Bronchial epithelial cell (primary cell): Measurements from ENCODE around the gene IL17RD. TPM values are rescaled to one million over a fixed set of nuclear protein-coding genes. Genes with fewer than 3 reads are reported as not detected.

Source experiments
- DNase-seq: peaks from one replicate; pipeline ENCODE4 v3.0.0-alpha.2; 2010; ENCODE audit warnings: low read depth
- FAIRE-seq: peaks from 2 replicates; lab custom pipeline; 2011; peaks lifted over from hg19 to GRCh38; lab: Jason Lieb, UNC
- H3K27me3 ChIP-seq: 2 replicates; pipeline ENCODE4 v1.5.1; 2011; ENCODE audit warnings: low read length; ENCODE audit not compliant: control insufficient read depth, insufficient read depth
- H3K36me3 ChIP-seq: 2 replicates; pipeline ENCODE4 v1.5.1; 2011; ENCODE audit warnings: low read length; ENCODE audit not compliant: control insufficient read depth, insufficient read depth
- H3K4me3 ChIP-seq: 2 replicates; pipeline ENCODE4 v1.5.1; 2011; ENCODE audit warnings: mild to moderate bottlenecking, low read depth, low read length, control low read depth
- total RNA-seq: library from RNA; depleted of rRNA; stranded (reverse); fragments of >200 nt; gene quantifications from 2 replicates; pipeline ENCODE4 v1.2.1, GENCODE V29; 2014
- TF ChIP-seq, protein P1 (sequence below): IDR thresholded peaks from 2 replicates; pipeline ENCODE4 v1.5.1; 2011; ENCODE audit warnings: mild to moderate bottlenecking, moderate library complexity, low read length, control low read depth, inconsistent platforms; ENCODE audit not compliant: insufficient read depth, severe bottlenecking

Gene IL17RD
- total RNA-seq, 1 donor from 2014 or later: 1.1 TPM

DNA sequence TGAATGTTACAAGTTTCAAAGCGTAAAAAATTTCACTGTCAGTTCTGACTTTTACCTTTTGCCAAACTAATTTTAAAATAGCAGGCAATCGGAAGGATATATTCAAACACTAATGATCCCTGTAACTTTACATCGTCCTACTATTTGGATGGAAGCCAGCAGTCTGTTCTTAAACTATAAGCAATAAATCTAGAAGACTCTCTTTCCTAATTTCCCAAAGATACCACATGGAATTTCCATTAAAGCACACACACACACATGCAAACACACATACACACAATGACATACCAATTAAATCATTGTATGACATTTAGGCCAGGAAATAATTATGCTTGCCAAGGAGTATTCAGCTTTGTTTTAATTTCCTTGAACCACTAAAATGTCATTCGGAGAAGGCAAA is 32.0 kb downstream of the IL17RD start:
- TF ChIP-seq, protein P1, sequence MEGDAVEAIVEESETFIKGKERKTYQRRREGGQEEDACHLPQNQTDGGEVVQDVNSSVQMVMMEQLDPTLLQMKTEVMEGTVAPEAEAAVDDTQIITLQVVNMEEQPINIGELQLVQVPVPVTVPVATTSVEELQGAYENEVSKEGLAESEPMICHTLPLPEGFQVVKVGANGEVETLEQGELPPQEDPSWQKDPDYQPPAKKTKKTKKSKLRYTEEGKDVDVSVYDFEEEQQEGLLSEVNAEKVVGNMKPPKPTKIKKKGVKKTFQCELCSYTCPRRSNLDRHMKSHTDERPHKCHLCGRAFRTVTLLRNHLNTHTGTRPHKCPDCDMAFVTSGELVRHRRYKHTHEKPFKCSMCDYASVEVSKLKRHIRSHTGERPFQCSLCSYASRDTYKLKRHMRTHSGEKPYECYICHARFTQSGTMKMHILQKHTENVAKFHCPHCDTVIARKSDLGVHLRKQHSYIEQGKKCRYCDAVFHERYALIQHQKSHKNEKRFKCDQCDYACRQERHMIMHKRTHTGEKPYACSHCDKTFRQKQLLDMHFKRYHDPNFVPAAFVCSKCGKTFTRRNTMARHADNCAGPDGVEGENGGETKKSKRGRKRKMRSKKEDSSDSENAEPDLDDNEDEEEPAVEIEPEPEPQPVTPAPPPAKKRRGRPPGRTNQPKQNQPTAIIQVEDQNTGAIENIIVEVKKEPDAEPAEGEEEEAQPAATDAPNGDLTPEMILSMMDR: no peak
- FAIRE-seq (no peak), DNase-seq (no peak)
- Histone ChIP-seq H3K36me3 (no peaks in the 10 kb centered on the region), H3K27me3 (no peaks in the 10 kb centered on the region), H3K4me3 (no peak overlapping the region)

DNA sequence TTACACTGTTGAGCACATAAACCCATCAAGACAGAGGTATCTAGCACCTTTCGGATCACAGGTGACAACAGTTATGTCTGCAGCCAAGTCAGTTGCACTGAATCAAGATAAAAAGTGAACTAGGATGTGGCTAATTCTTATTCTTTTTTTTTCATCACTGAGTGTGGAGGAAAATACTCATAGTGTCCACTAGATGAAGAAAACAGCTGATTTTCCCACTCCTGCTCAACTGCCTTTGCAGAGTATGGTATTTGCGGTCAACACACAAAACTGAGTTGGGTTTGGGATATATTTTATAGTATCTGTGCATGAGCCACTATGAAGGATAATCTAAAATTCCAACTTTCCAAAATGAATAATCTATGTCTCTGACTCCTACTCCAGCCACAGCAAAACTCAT is 32.5 kb downstream of the IL17RD start:
- no peaks in the 10 kb centered on the region for H3K36me3 ChIP-seq
- FAIRE-seq (no peak), DNase-seq (no peak)
- TF ChIP-seq, protein P1: no peak
- H3K27me3 ChIP-seq: no peaks in the 10 kb centered on the region
- H3K4me3 ChIP-seq: no peak overlapping the region

DNA sequence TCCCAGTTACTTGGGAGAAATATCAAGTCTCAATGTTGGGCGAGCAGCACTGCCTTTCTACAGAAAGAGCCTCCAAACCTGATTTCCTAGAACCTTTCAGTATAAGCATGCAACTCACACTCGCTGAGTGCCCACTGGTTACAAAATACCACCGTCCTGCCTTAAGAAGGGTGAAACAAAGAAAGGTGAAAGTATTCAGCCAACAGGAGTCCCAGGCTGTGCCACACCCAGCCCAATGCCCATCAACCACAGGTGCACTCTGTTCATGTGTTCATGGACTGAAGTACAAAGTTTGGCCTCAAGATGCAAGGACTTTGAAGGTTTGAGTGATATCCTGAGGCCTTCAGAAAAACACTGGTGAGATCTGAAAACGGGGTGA is 34.0 kb downstream of the IL17RD start:
- TF ChIP-seq, protein P1: no peak
- FAIRE-seq (peak; percentile 62), DNase-seq (no peak)

DNA sequence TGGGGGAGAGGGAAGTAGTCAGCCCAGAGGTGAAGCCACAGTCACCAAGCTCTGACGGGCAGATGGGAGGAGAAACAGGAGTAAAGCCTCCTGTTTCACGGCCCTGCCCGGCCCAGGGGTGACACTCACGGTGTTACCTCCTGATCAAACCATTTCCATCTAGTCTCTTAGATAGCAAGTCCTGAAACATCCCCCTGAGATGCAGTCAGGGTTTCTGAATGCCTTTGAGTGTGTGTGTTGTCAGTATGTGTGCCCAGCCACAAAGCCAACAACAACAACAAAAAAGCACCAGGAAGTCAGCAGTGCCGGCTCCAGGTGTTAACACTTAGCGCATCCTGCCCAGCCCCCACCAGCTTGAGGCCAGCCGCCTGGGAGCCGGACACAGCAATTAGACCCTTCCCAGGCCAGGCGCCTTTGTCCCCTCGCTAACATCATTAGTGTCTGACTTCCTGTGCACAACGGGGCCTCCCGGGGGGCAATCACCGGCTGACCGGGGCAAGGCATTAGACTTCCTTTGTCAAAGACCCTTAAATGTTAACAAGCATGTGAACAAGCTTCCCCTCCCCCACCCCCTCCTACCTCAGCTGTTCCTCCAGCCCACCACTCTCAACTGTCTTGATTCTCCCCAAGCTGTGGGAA is 34.5 kb downstream of the IL17RD start:
- TF ChIP-seq, protein P1: no peak
- DNase-seq (no peak), FAIRE-seq (peak; percentile 70)
- Histone ChIP-seq H3K36me3 (no peaks in the 10 kb centered on the region), H3K27me3 (no peaks in the 10 kb centered on the region), H3K4me3 (no peak overlapping the region)

More for the DNA sequence above, 34.0 kb downstream of the IL17RD start:
- H3K36me3 ChIP-seq: no peaks in the 10 kb centered on the region
- no peak overlapping the region for H3K4me3 ChIP-seq
- no peaks in the 10 kb centered on the region for H3K27me3 ChIP-seq

DNA sequence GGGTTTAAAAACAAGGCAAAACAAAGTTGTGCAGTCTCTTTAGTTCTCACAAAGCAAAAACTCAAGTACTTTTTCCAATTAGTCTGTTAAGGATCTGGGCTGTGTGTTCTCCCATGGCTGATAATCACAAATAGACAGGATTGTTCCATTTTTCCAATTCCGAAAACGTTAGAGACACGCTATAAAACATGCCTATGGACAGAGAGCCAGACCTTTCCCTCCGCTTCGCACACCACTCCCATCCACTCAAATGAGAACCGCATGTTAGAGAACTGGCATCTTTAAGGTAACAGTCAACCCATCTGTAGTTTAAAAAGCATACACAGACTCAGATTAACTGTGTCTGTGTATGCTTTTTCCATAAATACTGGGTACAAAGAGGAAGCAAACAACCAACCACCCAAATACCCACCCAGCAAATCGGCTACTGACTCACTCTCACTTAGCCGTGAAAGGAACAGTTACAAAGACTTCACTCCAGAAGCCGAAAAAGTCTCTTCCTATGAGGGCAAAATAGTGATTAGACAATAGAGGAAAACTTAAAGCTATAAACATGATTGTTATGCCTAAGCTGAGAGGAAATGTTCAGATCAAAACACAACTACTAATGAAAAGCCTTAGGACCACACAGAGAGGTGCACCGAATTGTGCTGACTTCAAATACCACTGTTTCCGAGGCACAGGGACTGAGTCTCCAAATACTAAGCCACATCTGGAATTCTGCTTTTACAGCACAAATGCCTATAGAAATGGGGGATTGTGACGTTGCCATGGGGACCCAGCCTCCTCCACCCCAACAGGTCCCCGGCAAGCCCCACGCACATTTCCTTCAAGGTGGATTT is 36.1 kb downstream of the IL17RD start:
- DNase-seq (no peak), FAIRE-seq (no peak)
- Histone ChIP-seq H3K4me3 (no peak overlapping the region), H3K36me3 (no peaks in the 10 kb centered on the region), H3K27me3 (no peaks in the 10 kb centered on the region)
- TF ChIP-seq, protein P1: no peak
